ENCODE measurements around the gene PXYLP1.

- TF ChIP-seq CTCF (conservative IDR thresholded peaks at IDR 0.05; ENCODE audit: low read depth, low read length) (no peak), EZH2 (IDR thresholded peaks at IDR 0.05; ENCODE audit: low read length, unreplicated experiment) (no peak)
Observed at GRCh38 chr3:141305436-141305835, 73.8 kb downstream of the PXYLP1 start.
